ENCODE results near the gene ZNF784. TPM values are rescaled to one million over a fixed set of nuclear protein-coding genes. Genes with fewer than 3 reads are reported as not detected.

ZNF784 gene
- total and polyA plus RNA-seq, 2 of the 13 experiments (the other 11 are each of a cell fraction or from before 2014, with no cell fraction given): 4.1 to 4.2 TPM

GRCh38 chr19:55600662-55601028 lies 23.7 kb downstream of the ZNF784 start:
- Histone ChIP-seq H3K9ac (ENCODE audit: insufficient read depth, low read depth, low read length) (peak overlapping the region; percentile 75), H3K27ac (ENCODE audit: extremely low read length, insufficient read depth, low read length) (peak overlapping the region; percentile 98), H3K36me3 (replicated peaks in 1 of 2; ENCODE audit: control insufficient read depth in 1 of 2, insufficient read depth in 2 of 2, low read length in 2 of 2) (peaks cover 5 to 18% of the 10 kb centered on the region in 2 experiments; a peak in 4 of 5 replicates), H3K79me2 (ENCODE audit: insufficient read depth, low read length) (peaks cover 2% of the 10 kb centered on the region), H3K4me1 (ENCODE audit: insufficient read depth, low read length) (peaks cover 42% of the 10 kb centered on the region), H4K20me1 (ENCODE audit: insufficient read depth, low read length) (0 out of 2 replicates have a peak, but pooled peaks cover 6% of the 10 kb centered on the region), H3K9me3 (ENCODE audit: low read length) (no peaks in the 10 kb centered on the region), H3K4me2 (ENCODE audit: low read depth, low read length) (peak overlapping the region; percentile 88), H2AFZ (ENCODE audit: low read length) (no peak overlapping the region), H3K27me3 (ENCODE audit: control insufficient read depth in 1 of 2, insufficient read depth in 2 of 2, low read length in 2 of 2) (no peaks in the 10 kb centered on the region; a peak in 1 of 5 replicates), H3K4me3 (replicated peaks in 1 of 3; ENCODE audit: insufficient read depth in 1 of 3, low read depth in 2 of 3, low read length in 3 of 3) (peak overlapping the region; percentile 73 to 94 (median 90))
- POLR2A ChIA-PET: interaction anchor here (1.1 to 4.9 kb wide), 9 partner anchors 15 to 344 kb away, joined by 3 to 66 read pairs (median 13); partner anchors contain the start of genes SBK3, ZNF579 and ZNF784
- CTCF ChIA-PET (ENCODE audit: low intra/inter-chr PET ratio, low total read pairs): no interaction called here
- intact Hi-C loops (cut with micrococcal nuclease; ENCODE audit: unreplicated experiment) (loop anchor here (2.0 to 10.0 kb wide), 2 partner anchors 14 to 46 kb away; no protein-coding TSS in a partner anchor), in situ Hi-C loops (cut with HindIII; ENCODE audit: extremely low pct_ligation_motif_present, low pct_unique_long_range_greater_than_20kb) (no loop called here)
- 34% methylated on average over 5 of the region's 15 CpGs for WGBS (ENCODE audit: low lambda C conversion rate)
- DNase-seq (ENCODE audit: low spot score) (no peak), ATAC-seq (no peak), FAIRE-seq (no peak)
- BruUV-seq (replicated peaks): no TSS peak
- no peak for TF ChIP-seq BORCS8-MEF2B (CRISPR knock-in tag; IDR thresholded peaks at IDR 0.05)
- TF ChIP-seq ZNF335 (CRISPR knock-in tag; IDR thresholded peaks at IDR 0.05): 0 out of 2 replicates have a peak, but pooled peaks have one; percentile 13
- TF ChIP-seq ZNF780A (CRISPR knock-in tag; IDR thresholded peaks at IDR 0.05): no peak
- TF ChIP-seq NFE2L1 (CRISPR knock-in tag; IDR thresholded peaks at IDR 0.05; ENCODE audit: borderline replicate concordance): no peak
- no peak for TF ChIP-seq KDM6A (CRISPR knock-in tag; IDR thresholded peaks at IDR 0.05; ENCODE audit: low read depth)
- TF ChIP-seq ARNT (IDR thresholded peaks at IDR 0.05): no peak
- TF ChIP-seq ZBTB26 (CRISPR knock-in tag; IDR thresholded peaks at IDR 0.05; ENCODE audit: borderline replicate concordance): no peak
- TF ChIP-seq MIXL1 (CRISPR knock-in tag; IDR thresholded peaks at IDR 0.05): no peak
- no peak for TF ChIP-seq E2F1 (CRISPR knock-in tag; IDR thresholded peaks at IDR 0.05)
- no peak for TF ChIP-seq ZGPAT (CRISPR knock-in tag; IDR thresholded peaks at IDR 0.05)
- no peak for TF ChIP-seq ZNF784 (CRISPR knock-in tag; IDR thresholded peaks at IDR 0.05; ENCODE audit: borderline replicate concordance)
- 0 out of 2 replicates have a peak, but pooled peaks have one; percentile 7 for TF ChIP-seq CHD4 (IDR thresholded peaks at IDR 0.05; ENCODE audit: borderline replicate concordance, low read length)
- peak in 1 of 2 experiments; percentile 56; a peak in 2 of 4 replicates for TF ChIP-seq POLR2A (IDR thresholded peaks at IDR 0.05; ENCODE audit: insufficient read depth in 1 of 2, low read depth in 2 of 2, low read length in 2 of 2)
- no peak for TF ChIP-seq ZNF598 (CRISPR knock-in tag; IDR thresholded peaks at IDR 0.05; ENCODE audit: borderline replicate concordance)
- peak; percentile 44 for TF ChIP-seq HNRNPH1 (optimal IDR thresholded peaks at IDR 0.05; ENCODE audit: low read depth, low read length)
- no peak for TF ChIP-seq ZNF777 (CRISPR knock-in tag; IDR thresholded peaks at IDR 0.05)
- TF ChIP-seq SNAI1 (CRISPR knock-in tag; IDR thresholded peaks at IDR 0.05; ENCODE audit: borderline replicate concordance): no peak
- 0 out of 2 replicates have a peak, but pooled peaks have one; percentile 17 for TF ChIP-seq HDAC2 (CRISPR knock-in tag; IDR thresholded peaks at IDR 0.05)
- no peak for TF ChIP-seq ZNF234 (CRISPR knock-in tag; conservative IDR thresholded peaks at IDR 0.05)
- peak; percentile 45; the same call in 1 of the 2 replicates for TF ChIP-seq POLR2AphosphoS5 (IDR thresholded peaks at IDR 0.05; ENCODE audit: low read depth, low read length)
- TF ChIP-seq SIN3A (IDR thresholded peaks at IDR 0.05; ENCODE audit: borderline replicate concordance, low read depth, low read length): peak; percentile 67; the same call in 1 of the 2 replicates
- TF ChIP-seq KLF11 (CRISPR knock-in tag; IDR thresholded peaks at IDR 0.05): 0 out of 2 replicates have a peak, but pooled peaks have one; percentile 3
- TF ChIP-seq ZNF33B (CRISPR knock-in tag; IDR thresholded peaks at IDR 0.05): no peak
- no peak for TF ChIP-seq RBFOX2 (IDR thresholded peaks at IDR 0.05; ENCODE audit: low read depth, low read length)

All from HepG2 (cell line).